ENCODE measurements around the gene FTCDNL1. TPM values are rescaled to one million over a fixed set of nuclear protein-coding genes. Genes with fewer than 3 reads are reported as not detected.

FTCDNL1 gene
- total and polyA plus RNA-seq, 2 of the 13 experiments (the other 11 are each of a cell fraction or from before 2014, with no cell fraction given) = 0.98 to 1.4 TPM

DNA sequence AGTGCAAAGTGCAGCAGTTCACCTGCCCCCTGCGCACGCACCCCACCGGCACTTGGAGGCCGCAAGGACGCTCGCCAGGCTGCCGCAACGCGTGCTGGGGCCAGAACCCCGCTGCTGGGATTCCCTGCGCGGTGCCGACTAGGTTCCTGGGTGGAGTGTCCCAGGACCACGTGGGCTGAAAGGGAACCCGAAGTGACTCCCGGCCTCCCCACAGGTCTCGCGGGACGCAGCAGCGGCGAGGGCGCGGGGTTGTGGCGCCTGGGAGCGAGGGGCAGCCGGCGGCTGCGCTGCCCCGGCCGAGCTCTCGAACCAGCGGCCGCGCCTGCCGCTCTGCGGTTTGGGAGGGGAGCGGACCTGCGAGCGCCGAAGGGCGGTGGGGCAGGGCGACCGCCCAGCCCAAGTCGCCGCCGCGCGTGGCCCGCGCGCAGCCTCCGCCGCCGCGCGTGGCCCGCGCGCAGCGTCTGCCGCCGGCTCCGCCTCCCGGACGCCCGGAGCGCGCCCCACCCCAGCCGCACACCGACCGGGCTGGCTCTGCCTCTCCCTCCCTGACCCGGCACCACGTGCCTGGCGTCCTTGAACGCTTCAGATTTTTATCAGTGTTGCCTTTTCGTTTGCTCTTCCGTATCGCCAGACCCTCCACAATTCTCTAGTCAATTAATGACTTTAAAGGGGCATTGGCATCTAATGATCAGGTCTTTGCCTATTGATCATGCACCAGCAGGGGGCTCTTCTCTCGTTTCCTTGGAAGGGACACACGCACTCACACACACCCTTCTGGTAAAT is at the start of gene FTCDNL1 (continued):
- no peak for TF ChIP-seq ATM (IDR thresholded peaks at IDR 0.05; ENCODE audit: borderline replicate concordance)
- TF ChIP-seq, protein P1, sequence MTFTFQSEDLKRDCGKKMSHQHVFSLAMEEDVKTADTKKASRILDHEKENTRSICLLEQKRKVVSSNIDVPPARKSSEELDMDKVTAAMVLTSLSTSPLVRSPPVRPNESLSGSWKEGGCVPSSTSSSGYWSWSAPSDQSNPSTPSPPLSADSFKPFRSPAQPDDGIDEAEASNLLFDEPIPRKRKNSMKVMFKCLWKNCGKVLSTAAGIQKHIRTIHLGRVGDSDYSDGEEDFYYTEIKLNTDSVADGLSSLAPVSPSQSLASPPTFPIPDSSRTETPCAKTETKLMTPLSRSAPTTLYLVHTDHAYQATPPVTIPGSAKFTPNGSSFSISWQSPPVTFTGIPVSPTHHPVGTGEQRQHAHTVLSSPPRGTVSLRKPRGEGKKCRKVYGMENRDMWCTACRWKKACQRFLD (CRISPR knock-in tag; IDR thresholded peaks at IDR 0.05; ENCODE audit: borderline replicate concordance) = 0 out of 2 replicates have a peak, but pooled peaks have one; percentile 47
- TF ChIP-seq ZNF614 (CRISPR knock-in tag; IDR thresholded peaks at IDR 0.05; ENCODE audit: borderline replicate concordance) = no peak
- TF ChIP-seq SNAPC2 (CRISPR knock-in tag; IDR thresholded peaks at IDR 0.05) = no peak
- no peak for TF ChIP-seq ZNF615 (CRISPR knock-in tag; IDR thresholded peaks at IDR 0.05; ENCODE audit: borderline replicate concordance)
- TF ChIP-seq, protein P2, sequence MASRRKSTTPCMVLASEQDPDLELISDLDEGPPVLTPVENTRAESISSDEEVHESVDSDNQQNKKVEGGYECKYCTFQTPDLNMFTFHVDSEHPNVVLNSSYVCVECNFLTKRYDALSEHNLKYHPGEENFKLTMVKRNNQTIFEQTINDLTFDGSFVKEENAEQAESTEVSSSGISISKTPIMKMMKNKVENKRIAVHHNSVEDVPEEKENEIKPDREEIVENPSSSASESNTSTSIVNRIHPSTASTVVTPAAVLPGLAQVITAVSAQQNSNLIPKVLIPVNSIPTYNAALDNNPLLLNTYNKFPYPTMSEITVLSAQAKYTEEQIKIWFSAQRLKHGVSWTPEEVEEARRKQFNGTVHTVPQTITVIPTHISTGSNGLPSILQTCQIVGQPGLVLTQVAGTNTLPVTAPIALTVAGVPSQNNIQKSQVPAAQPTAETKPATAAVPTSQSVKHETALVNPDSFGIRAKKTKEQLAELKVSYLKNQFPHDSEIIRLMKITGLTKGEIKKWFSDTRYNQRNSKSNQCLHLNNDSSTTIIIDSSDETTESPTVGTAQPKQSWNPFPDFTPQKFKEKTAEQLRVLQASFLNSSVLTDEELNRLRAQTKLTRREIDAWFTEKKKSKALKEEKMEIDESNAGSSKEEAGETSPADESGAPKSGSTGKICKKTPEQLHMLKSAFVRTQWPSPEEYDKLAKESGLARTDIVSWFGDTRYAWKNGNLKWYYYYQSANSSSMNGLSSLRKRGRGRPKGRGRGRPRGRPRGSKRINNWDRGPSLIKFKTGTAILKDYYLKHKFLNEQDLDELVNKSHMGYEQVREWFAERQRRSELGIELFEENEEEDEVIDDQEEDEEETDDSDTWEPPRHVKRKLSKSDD (CRISPR knock-in tag; IDR thresholded peaks at IDR 0.05; ENCODE audit: low read depth) = no peak; the same call in 1 of the 2 replicates
- TF ChIP-seq, protein P3, sequence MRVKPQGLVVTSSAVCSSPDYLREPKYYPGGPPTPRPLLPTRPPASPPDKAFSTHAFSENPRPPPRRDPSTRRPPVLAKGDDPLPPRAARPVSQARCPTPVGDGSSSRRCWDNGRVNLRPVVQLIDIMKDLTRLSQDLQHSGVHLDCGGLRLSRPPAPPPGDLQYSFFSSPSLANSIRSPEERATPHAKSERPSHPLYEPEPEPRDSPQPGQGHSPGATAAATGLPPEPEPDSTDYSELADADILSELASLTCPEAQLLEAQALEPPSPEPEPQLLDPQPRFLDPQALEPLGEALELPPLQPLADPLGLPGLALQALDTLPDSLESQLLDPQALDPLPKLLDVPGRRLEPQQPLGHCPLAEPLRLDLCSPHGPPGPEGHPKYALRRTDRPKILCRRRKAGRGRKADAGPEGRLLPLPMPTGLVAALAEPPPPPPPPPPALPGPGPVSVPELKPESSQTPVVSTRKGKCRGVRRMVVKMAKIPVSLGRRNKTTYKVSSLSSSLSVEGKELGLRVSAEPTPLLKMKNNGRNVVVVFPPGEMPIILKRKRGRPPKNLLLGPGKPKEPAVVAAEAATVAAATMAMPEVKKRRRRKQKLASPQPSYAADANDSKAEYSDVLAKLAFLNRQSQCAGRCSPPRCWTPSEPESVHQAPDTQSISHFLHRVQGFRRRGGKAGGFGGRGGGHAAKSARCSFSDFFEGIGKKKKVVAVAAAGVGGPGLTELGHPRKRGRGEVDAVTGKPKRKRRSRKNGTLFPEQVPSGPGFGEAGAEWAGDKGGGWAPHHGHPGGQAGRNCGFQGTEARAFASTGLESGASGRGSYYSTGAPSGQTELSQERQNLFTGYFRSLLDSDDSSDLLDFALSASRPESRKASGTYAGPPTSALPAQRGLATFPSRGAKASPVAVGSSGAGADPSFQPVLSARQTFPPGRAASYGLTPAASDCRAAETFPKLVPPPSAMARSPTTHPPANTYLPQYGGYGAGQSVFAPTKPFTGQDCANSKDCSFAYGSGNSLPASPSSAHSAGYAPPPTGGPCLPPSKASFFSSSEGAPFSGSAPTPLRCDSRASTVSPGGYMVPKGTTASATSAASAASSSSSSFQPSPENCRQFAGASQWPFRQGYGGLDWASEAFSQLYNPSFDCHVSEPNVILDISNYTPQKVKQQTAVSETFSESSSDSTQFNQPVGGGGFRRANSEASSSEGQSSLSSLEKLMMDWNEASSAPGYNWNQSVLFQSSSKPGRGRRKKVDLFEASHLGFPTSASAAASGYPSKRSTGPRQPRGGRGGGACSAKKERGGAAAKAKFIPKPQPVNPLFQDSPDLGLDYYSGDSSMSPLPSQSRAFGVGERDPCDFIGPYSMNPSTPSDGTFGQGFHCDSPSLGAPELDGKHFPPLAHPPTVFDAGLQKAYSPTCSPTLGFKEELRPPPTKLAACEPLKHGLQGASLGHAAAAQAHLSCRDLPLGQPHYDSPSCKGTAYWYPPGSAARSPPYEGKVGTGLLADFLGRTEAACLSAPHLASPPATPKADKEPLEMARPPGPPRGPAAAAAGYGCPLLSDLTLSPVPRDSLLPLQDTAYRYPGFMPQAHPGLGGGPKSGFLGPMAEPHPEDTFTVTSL (CRISPR knock-in tag; IDR thresholded peaks at IDR 0.05; ENCODE audit: borderline replicate concordance) = no peak; the same call in 1 of the 2 replicates
- peak; percentile 61; the same call in 1 of the 2 replicates for TF ChIP-seq TBX2 (CRISPR knock-in tag; IDR thresholded peaks at IDR 0.05; ENCODE audit: borderline replicate concordance)
- TF ChIP-seq RCOR2 (CRISPR knock-in tag; IDR thresholded peaks at IDR 0.05) = no peak
- peak; percentile 77 for TF ChIP-seq AGO2 (optimal IDR thresholded peaks at IDR 0.05; ENCODE audit: low read depth, low read length)
- TF ChIP-seq PHF5A (CRISPR knock-in tag; IDR thresholded peaks at IDR 0.05; ENCODE audit: low read depth, unreplicated experiment) = no peak
- TF ChIP-seq HOXA5 (CRISPR knock-in tag; IDR thresholded peaks at IDR 0.05) = no peak; the same call in 1 of the 2 replicates
- no peak; the same call in 1 of the 2 replicates for TF ChIP-seq ZSCAN30 (CRISPR knock-in tag; IDR thresholded peaks at IDR 0.05)
- no peak for TF ChIP-seq ZNF792 (CRISPR knock-in tag; IDR thresholded peaks at IDR 0.05)
- TF ChIP-seq POLR2G (IDR thresholded peaks at IDR 0.05; ENCODE audit: low read depth, low read length) = peak; percentile 94
